HG03196 (cell line): ENCODE data around the gene PI3.

Experiments
- ATAC-seq: cut with Tn5 transposase; IDR thresholded peaks from one replicate; pipeline ENCODE4 v1.9.1; 2021; ENCODE audit not compliant: unreplicated experiment

The PI3 gene

DNA sequence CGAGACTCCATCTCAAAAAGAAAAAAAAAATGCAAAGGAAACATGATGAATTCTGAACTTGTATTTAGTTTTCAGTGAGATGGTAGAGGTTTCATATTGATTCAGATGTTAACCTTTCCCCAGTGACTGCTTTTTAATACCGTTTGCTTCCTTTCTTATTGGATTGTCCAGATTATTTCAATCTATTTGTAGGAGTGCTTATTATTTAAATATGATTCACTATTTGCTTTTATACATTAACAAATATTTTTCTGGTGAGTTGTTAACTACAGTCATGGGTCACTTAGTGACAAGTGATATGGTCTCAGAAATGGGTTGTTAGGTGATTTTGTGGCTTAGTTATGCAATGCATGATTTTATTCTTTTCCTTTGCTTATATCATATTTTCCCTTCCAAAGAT, 8.4 kb downstream of the PI3 start:
- no peak for ATAC-seq

DNA sequence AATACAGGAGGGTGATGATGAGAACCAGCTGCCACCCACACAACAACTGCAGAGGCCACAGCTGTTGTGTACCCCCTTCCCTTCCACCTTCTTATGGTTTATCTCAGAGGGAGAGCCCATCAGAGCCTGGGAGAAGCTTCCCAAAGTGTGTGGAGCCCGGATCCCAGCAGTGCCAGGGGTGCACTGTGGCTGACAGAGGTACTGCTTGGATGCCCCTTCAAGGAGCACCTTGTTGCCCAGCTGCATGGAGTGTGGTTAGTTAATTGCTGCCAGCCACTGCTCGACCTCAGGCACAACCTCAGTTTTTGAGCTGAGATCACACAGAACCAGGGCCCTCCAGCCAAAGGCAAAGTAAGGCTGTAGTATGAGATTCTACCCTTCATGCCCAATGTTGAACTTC, 13.0 kb downstream of the PI3 start:
- no peak for ATAC-seq

GRCh38 chr20:45189067-45189609, 14.4 kb downstream of the PI3 start:
- ATAC-seq: no peak

- ATAC-seq: no peak
These were observed 15.2 kb downstream of the PI3 start for GRCh38 chr20:45189861-45190260.

DNA sequence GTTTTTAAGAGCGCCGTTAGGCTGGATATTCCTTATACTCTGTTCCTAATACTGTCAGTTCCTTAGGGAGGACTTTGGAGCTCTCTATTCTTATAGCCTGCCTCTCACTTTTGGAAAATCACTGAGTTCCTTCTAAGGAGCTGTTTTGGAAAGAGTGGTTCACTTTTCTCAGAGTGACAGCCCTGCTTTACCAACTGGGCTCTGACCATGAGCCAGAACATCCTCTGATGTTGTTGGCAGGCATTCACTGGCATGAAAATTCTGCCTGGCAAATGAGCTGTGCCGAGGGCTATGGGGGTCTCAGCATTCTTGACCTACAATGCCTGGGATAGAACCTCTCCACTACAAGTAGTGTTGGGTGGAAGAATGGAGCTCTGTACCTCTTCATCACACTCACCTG, 17.2 kb downstream of the PI3 start:
- no peak for ATAC-seq

- no peak for ATAC-seq
These were observed 18.6 kb downstream of the PI3 start for GRCh38 chr20:45193331-45193730.

DNA sequence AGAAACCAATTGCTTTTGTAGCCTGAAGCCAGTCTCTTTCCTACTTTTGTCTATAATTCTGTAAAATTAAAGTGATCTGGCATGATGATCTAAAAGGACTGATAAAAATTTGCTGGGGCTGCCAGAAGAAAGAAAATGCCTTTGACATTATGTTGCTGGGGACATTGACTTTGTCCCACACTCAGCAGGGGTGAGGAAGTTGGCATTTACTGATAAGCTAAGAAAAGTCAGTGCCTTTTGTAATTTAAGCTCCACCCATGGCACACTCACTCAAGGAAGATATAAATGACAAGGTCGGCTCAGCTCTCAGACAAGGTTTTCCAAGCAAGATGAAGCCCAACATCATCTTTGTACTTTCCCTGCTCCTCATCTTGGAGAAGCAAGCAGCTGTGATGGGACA, 32.0 kb downstream of the PI3 start, which contains the start of gene SEMG1:
Gene SEMG1 (plus strand): TSS at position 309 of the 400 bp plus-strand sequence. CDS start 21 bp downstream, at position 330.
- no peak for ATAC-seq

DNA sequence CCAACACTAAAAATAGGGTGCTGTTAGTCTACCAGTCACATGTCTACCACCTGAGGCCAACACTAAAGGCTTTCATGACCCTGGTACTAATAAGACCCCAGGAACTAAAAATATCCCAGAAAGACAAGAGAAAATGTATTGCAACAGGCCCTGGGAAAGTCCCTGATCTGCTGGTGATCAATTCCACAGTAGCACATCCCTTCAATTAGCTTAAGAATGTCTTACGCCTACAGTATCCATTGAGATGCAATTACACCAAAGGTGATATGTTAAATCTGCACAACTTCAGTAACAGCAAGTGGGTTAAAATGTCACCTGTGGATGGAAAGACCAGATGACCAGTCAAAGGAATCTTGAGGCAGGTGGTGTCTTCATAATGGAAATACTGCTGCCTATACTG, 35.2 kb downstream of the PI3 start:
- no peak for ATAC-seq

GRCh38 chr20:45211569-45212474, 37.1 kb downstream of the PI3 start:
- no peak for ATAC-seq

GRCh38 chr20:45212836-45213235, 38.1 kb downstream of the PI3 start:
- ATAC-seq: no peak

DNA sequence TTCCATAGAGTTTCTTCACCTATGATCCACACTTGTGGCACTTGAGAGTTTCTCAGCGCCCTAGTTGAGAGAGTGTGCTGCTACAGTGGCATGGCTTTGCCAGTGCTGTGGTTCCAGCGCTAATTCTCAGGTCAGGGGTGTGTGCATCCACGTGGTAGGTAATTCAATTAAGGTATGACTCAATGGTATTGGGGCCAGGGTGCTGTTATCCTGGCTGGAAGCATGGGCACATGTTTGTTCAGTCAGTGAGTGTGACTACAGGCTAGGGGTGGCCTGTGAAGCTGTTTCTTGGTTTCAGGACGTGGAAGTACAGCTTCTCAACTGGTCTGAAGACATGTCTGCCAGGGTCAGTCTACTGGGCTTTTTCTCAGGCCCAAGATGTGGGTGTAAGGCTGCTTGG, 43.4 kb downstream of the PI3 start:
- ATAC-seq: no peak

DNA sequence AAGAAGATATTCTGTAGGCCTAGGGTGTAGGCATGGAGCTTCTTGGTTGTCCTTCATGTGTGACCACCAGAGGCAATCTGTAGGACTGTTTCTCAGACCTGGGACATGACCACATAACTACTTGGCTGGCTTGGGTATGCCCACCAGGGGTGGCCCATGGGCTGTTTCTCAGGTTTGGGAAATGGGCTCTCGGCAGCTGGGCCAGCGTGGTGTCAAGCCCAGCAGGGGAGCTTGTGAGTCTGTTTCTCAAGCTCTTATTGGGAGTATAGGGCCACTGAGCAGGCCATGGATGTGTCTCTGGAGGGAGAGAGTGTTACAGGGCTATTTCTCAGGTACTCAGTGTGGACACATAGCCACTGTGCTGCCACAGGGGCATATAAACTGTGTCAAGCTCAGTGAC, 43.9 kb downstream of the PI3 start:
- ATAC-seq: no peak

DNA sequence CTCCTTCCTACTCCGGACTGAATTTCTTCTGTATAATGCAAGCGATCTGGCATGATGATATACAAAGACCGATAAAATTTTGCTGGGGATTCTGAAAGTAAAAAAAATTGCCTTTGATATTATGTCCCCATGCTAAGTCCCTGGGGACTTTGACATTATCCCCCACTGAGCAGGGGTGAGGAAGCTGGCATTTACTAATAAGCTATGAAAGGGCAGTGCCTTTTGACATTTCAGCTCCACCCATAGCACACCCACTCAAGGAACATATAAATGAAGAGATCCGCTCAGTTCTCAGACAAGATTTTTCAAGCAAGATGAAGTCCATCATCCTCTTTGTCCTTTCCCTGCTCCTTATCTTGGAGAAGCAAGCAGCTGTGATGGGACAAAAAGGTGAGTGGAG, 46.4 kb downstream of the PI3 start, which contains the start of gene SEMG2:
Gene SEMG2 (plus strand): TSS at position 298 of the 400 bp plus-strand sequence. CDS start 17 bp downstream, at position 315.
- ATAC-seq: no peak

GRCh38 chr20:45223136-45223535, 48.4 kb downstream of the PI3 start:
- no peak for ATAC-seq
